HCT116 (cell line): ENCODE results near the gene RPAP3. TPM values are rescaled to one million over a fixed set of nuclear protein-coding genes. Genes with fewer than 3 reads are reported as not detected.

ENCODE experiments used
- ATAC-seq: fragments of 200-7000 bp; cut with Tn5 transposase; 2 replicates; pipeline ENCODE4 v1.9.1; 2020; ENCODE audit warnings: mild to moderate bottlenecking, moderate library complexity
- BruUV-seq: library from RNA; stranded (reverse); fragments of 400-500 nt; replicated peaks from 2 replicates; lab custom pipeline; 2021; lab: Mats Ljungman, UMichigan
- CTCF ChIA-PET: fragments of 300-600 bp; sonication (Branson Sonifier 250); formaldehyde crosslinking; loops from one replicate; lab custom pipeline; 2021; ENCODE audit warnings: antibody characterized with exemption; lab: Charles Lee
- POLR2A ChIA-PET: fragments of 300-600, 350-600 bp; sonication (Branson Sonifier 250); formaldehyde crosslinking; loops from one replicate; lab custom pipeline; 2021; ENCODE audit warnings: antibody characterized with exemption; lab: Charles Lee
- RAD21 ChIA-PET, 2 experiments: fragments of 300-600 bp; sonication (Branson Sonifier 250); formaldehyde crosslinking; loops; one replicate each; lab custom pipeline; 2023; ENCODE audit warnings: low total read pairs in 2 of 2; ENCODE audit not compliant: uncharacterized antibody in 2 of 2, unreplicated experiment in 2 of 2, low non-redundant PET in 1 of 2; lab: Charles Lee
- DNase-seq: peaks from one replicate; pipeline ENCODE4 v3.0.0-alpha.2; 2010; ENCODE audit warnings: low read depth, low spot score
- H2AFZ ChIP-seq: fragments of 200-600 bp; shearing (Covaris generic), sonication (generic); 2 replicates; pipeline ENCODE4 v1.6.1; 2017; ENCODE audit warnings: low read depth, mixed run types, mixed read lengths, antibody characterized with exemption, low read length; ENCODE audit not compliant: poor library complexity, severe bottlenecking
- H3K27ac ChIP-seq: 2 replicates; pipeline ENCODE4 v1.5.1; 2012; ENCODE audit warnings: low read depth, low read length
- H3K27me3 ChIP-seq: fragments of 200-600 bp; sonication (generic); 2 replicates; pipeline ENCODE4 v1.6.1; 2016; ENCODE audit warnings: mixed run types, low read length, mixed read lengths; ENCODE audit not compliant: insufficient read depth
- H3K36me3 ChIP-seq, 2 experiments: fragments of 200-500 bp in 1 of 2; fragments of 200-600 bp in 1 of 2; sonication (Bioruptor generic) in 1 of 2; sonication (generic) in 1 of 2; 2 replicates each; pipeline versions ENCODE4 v1.5.1 to v1.6.1; 2014 to 2016; ENCODE audit warnings: low read length in 2 of 2, inconsistent platforms in 1 of 2, mixed read lengths in 1 of 2, mixed run types in 1 of 2; ENCODE audit not compliant: insufficient read depth in 2 of 2, control insufficient read depth in 1 of 2
- H3K4me1 ChIP-seq, 2 experiments: fragments of 200-600 bp in 1 of 2; sonication (generic) in 1 of 2; 2 replicates each; pipeline versions ENCODE4 v1.5.1 to v1.6.1; 2012 to 2017; ENCODE audit warnings: low read length in 2 of 2, inconsistent platforms in 1 of 2, mild to moderate bottlenecking in 1 of 2, mixed read lengths in 1 of 2, mixed run types in 1 of 2, moderate library complexity in 1 of 2; ENCODE audit not compliant: insufficient read depth in 2 of 2, control insufficient read depth in 1 of 2
- H3K4me2 ChIP-seq: fragments of 200-600 bp; sonication (generic); 2 replicates; pipeline ENCODE4 v1.6.1; 2017; ENCODE audit warnings: mixed run types, low read length, mixed read lengths
- H3K4me3 ChIP-seq, 2 experiments: fragments of 200-600 bp in 1 of 2; sonication (generic) in 1 of 2; replicated peaks in 1 of 2; 2 replicates each; pipeline ENCODE4 v1.5.1; 2011 to 2016; ENCODE audit warnings: low read length in 2 of 2, control low read depth in 1 of 2, low read depth in 1 of 2, mild to moderate bottlenecking in 1 of 2, mixed read lengths in 1 of 2, mixed run types in 1 of 2
- H3K79me2 ChIP-seq: fragments of 200-600 bp; sonication (generic); 2 replicates; pipeline ENCODE4 v1.6.1; 2017; ENCODE audit warnings: mild to moderate bottlenecking, mixed run types, low read length, moderate library complexity, mixed read lengths; ENCODE audit not compliant: insufficient read depth
- H3K9ac ChIP-seq: fragments of 200-600 bp; sonication (generic); 2 replicates; pipeline ENCODE4 v1.6.1; 2016; ENCODE audit warnings: low read length, mixed read lengths
- H3K9me2 ChIP-seq: fragments of 200-600 bp; sonication (generic), shearing (Covaris generic); 2 replicates; pipeline ENCODE4 v1.6.1; 2017; ENCODE audit warnings: mixed run types, mild to moderate bottlenecking, moderate library complexity; ENCODE audit not compliant: insufficient read depth
- H3K9me3 ChIP-seq, 2 experiments: fragments of 200-500 bp in 1 of 2; fragments of 200-600 bp in 1 of 2; sonication (Bioruptor generic) in 1 of 2; sonication (generic) in 1 of 2; 2 replicates each; pipeline ENCODE4 v1.6.1; 2014 to 2017; ENCODE audit warnings: low read length in 2 of 2, mixed read lengths in 2 of 2, inconsistent platforms in 1 of 2, low read depth in 1 of 2, mild to moderate bottlenecking in 1 of 2, mixed run types in 1 of 2, moderate library complexity in 1 of 2; ENCODE audit not compliant: control insufficient read depth in 1 of 2, insufficient read depth in 1 of 2
- H4K20me1 ChIP-seq: fragments of 200-600 bp; sonication (generic), shearing (Covaris generic); 2 replicates; pipeline ENCODE4 v1.6.1; 2017; ENCODE audit warnings: mixed run types, mild to moderate bottlenecking, moderate library complexity; ENCODE audit not compliant: insufficient read depth
- EZH2phosphoT487 ChIP-seq: fragments of 200-600 bp; IDR thresholded peaks from 2 replicates; pipeline ENCODE4 v1.6.1; 2018; ENCODE audit warnings: antibody characterized with exemption, borderline replicate concordance
- FOSL1 ChIP-seq: IDR thresholded peaks from 2 replicates; pipeline ENCODE4 v1.6.1; 2012; ENCODE audit warnings: low read depth
- JUND ChIP-seq: IDR thresholded peaks from 2 replicates; pipeline ENCODE4 v1.6.1; 2012
- POLR2A ChIP-seq: IDR thresholded peaks from 2 replicates; pipeline ENCODE4 v1.7.0; 2011; ENCODE audit warnings: borderline replicate concordance; ENCODE audit not compliant: insufficient read depth, insufficient read length; ENCODE audit errors: extremely low read depth
- REST ChIP-seq: IDR thresholded peaks from 2 replicates; pipeline ENCODE4 v1.6.1; 2012; ENCODE audit warnings: low read depth
- SIN3A ChIP-seq: IDR thresholded peaks from 2 replicates; pipeline ENCODE4 v1.6.1; 2012; ENCODE audit warnings: low read depth
- SP1 ChIP-seq: IDR thresholded peaks from 2 replicates; pipeline ENCODE4 v1.6.1; 2012; ENCODE audit warnings: low read depth
- YY1 ChIP-seq: IDR thresholded peaks from 2 replicates; pipeline ENCODE4 v1.6.1; 2011; ENCODE audit warnings: low read length, low read depth, moderate library complexity, mild to moderate bottlenecking; ENCODE audit not compliant: insufficient replicate concordance; ENCODE audit errors: extremely low read depth
- ZFX ChIP-seq: fragments of 450-650 bp; IDR thresholded peaks from 2 replicates; pipeline ENCODE4 v1.6.1; 2017
- ZNF274 ChIP-seq: fragments of 200-500 bp; sonication (Bioruptor generic); IDR thresholded peaks from 2 replicates; pipeline ENCODE4 v1.6.1; 2014; ENCODE audit warnings: mild to moderate bottlenecking, low read depth, low read length, inconsistent platforms
- intact Hi-C: fragments of 100-400 bp; cut with micrococcal nuclease; formaldehyde crosslinking; loops from 2 replicates; pipeline ENCODE4 v1.10.0; 2022
- total RNA-seq: library from RNA; stranded (reverse); gene quantifications from one replicate; pipeline ENCODE4 v1.2.1, GENCODE V29; 2021; ENCODE audit not compliant: unreplicated experiment
- TF ChIP-seq, protein P1 (sequence below), 3 experiments: fragments of 200-600 bp in 1 of 3; sonication (generic) in 1 of 3; IDR thresholded peaks in 2 of 3; conservative IDR thresholded peaks in 1 of 3; 2 replicates each; pipeline ENCODE4 v1.5.1; 2012 to 2017; ENCODE audit warnings: low read depth in 2 of 3, low read length in 2 of 3, antibody characterized with exemption in 1 of 3, borderline replicate concordance in 1 of 3, control low read depth in 1 of 3, mild to moderate bottlenecking in 1 of 3, mixed read lengths in 1 of 3, mixed run types in 1 of 3, moderate library complexity in 1 of 3; ENCODE audit not compliant: insufficient read depth in 1 of 3

The RPAP3 gene
- total RNA-seq, 1 experiment from 2014 or later: 48.3 TPM

DNA sequence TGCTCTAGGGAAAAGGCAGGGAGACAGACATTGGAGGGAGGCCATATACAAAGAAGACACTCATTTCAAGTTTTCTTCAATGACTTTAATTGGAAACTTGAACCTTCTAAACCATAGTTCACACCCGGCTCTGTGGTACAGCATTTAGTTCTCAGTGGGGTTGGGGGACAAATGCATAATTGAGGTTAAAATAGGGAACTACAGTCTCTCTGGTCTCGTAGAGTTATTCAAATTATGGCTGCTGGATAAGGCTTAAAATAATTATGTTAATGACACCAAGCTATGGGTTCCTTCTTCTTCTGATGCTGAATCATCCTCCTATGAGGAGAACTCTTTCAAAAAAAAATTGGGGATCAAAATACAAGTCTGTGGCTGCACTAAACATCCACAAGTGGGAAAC lies 3.8 kb upstream of the RPAP3 start:
- intact Hi-C loops: loop anchor here (10.0 kb wide), 1 partner anchor 455 kb away; no protein-coding TSS in a partner anchor

GRCh38 chr12:47709237-47709636 lies 3.4 kb upstream of the RPAP3 start:
- Histone ChIP-seq H3K4me2 (no peak overlapping the region), H4K20me1 (no peaks in the 10 kb centered on the region), H3K9ac (no peak overlapping the region), H3K27ac (no peak overlapping the region), H3K4me1 (peaks cover 5 to 16% of the 10 kb centered on the region in 2 experiments; a peak in 3 of 4 replicates), H3K36me3 (no peaks in the 10 kb centered on the region; a peak in 1 of 4 replicates), H3K9me3 (no peaks in the 10 kb centered on the region), H3K79me2 (peaks cover 11% of the 10 kb centered on the region), H3K9me2 (no peaks in the 10 kb centered on the region), H2AFZ (no peak overlapping the region)
- no peak for DNase-seq
- ChIA-PET CTCF (no interaction called here), RAD21 (no interaction called here)
- intact Hi-C loops: no loop called here
- BruUV-seq: no TSS peak
- TF ChIP-seq YY1 (no peak), ZFX (no peak), EZH2phosphoT487 (no peak), POLR2A (no peak), FOSL1 (no peak), REST (no peak)
- TF ChIP-seq, protein P1, sequence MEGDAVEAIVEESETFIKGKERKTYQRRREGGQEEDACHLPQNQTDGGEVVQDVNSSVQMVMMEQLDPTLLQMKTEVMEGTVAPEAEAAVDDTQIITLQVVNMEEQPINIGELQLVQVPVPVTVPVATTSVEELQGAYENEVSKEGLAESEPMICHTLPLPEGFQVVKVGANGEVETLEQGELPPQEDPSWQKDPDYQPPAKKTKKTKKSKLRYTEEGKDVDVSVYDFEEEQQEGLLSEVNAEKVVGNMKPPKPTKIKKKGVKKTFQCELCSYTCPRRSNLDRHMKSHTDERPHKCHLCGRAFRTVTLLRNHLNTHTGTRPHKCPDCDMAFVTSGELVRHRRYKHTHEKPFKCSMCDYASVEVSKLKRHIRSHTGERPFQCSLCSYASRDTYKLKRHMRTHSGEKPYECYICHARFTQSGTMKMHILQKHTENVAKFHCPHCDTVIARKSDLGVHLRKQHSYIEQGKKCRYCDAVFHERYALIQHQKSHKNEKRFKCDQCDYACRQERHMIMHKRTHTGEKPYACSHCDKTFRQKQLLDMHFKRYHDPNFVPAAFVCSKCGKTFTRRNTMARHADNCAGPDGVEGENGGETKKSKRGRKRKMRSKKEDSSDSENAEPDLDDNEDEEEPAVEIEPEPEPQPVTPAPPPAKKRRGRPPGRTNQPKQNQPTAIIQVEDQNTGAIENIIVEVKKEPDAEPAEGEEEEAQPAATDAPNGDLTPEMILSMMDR (IDR thresholded peaks at IDR 0.05 in 2 of 3, conservative IDR thresholded peaks at IDR 0.05 in 1 of 3; ENCODE audit: borderline replicate concordance in 1 of 3, insufficient read depth in 1 of 3, low read depth in 2 of 3, low read length in 2 of 3): no peak
- TF ChIP-seq, all 23 proteins: peak for 0
- no peak overlapping the region for H3K4me3 ChIP-seq
- no peaks in the 10 kb centered on the region for H3K27me3 ChIP-seq
- POLR2A ChIA-PET: no interaction called here
- no peak for ATAC-seq

More for the DNA sequence above, 3.8 kb upstream of the RPAP3 start:
- Histone ChIP-seq H3K27me3 (no peaks in the 10 kb centered on the region), H3K4me2 (no peak overlapping the region), H3K36me3 (no peaks in the 10 kb centered on the region; a peak in 1 of 4 replicates), H3K4me1 (peaks cover 4 to 16% of the 10 kb centered on the region in 2 experiments; a peak in 3 of 4 replicates), H2AFZ (no peak overlapping the region), H3K9ac (no peak overlapping the region), H3K9me3 (no peaks in the 10 kb centered on the region), H3K9me2 (no peaks in the 10 kb centered on the region), H3K4me3 (no peak overlapping the region), H3K27ac (no peak overlapping the region), H3K79me2 (peaks cover 9% of the 10 kb centered on the region), H4K20me1 (no peaks in the 10 kb centered on the region)
- no peak for TF ChIP-seq FOSL1
- TF ChIP-seq SP1: no peak
- no peak for TF ChIP-seq SIN3A
- TF ChIP-seq JUND: no peak
- TF ChIP-seq ZNF274: no peak
- no peak for TF ChIP-seq YY1
- DNase-seq (no peak), ATAC-seq (no peak)
- ChIA-PET CTCF (interaction anchor here (1.7 kb wide), 1 partner anchor 128 kb away, joined by 6 read pairs; no protein-coding TSS in a partner anchor), POLR2A (no interaction called here), RAD21 (no interaction called here)
- BruUV-seq: no TSS peak
